GM19238 (cell line): ENCODE data around the gene C16orf87.
"Not testable (repeated sequence)": the region's sequence is repeated elsewhere in the genome, so short reads cannot be mapped to it uniquely, and the experiment has no call there.

ENCODE experiments used
- DNase-seq: peaks from one replicate; pipeline ENCODE4 v3.0.0; 2011; ENCODE audit warnings: low spot score; ENCODE audit not compliant: insufficient read length

The C16orf87 gene

DNA sequence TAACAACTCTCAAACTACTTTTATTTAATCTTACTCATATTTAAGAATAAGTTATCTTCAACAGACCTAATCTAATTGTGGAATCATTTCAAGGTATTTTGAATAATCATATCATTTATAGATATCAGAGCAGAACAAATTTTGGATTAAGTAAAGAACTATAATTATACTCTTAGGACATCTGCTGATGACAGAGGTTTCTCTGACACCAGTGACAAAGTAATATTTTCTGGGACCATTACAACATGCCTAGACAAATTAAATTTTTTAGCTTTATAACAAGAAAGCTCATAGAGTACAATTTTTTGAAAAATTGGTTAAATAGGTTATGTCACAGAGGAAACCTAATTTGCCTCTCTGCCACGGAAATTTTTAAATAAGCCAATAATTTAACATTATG is 30.5 kb downstream of the C16orf87 start:
- DNase-seq, result no peak

DNA sequence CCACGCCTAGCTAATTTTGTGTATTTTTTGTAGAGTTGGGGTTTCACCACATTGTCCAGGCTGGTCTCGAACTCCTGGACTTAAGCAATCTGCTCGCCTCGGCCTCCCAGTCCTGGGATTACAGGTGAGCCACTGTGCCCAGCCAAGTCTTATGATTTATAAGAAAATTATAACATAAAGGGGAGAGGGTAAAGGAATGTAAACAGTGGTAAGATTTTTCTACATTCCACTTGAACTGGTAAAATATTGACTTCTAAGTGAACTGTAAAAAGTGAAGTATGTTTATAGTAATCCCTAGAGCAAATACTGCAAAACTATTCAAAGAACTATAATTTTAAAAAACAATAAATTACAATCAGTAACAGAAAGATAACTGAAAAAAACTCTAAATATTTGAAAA is 33.5 kb downstream of the C16orf87 start:
- DNase-seq, result no peak

DNA sequence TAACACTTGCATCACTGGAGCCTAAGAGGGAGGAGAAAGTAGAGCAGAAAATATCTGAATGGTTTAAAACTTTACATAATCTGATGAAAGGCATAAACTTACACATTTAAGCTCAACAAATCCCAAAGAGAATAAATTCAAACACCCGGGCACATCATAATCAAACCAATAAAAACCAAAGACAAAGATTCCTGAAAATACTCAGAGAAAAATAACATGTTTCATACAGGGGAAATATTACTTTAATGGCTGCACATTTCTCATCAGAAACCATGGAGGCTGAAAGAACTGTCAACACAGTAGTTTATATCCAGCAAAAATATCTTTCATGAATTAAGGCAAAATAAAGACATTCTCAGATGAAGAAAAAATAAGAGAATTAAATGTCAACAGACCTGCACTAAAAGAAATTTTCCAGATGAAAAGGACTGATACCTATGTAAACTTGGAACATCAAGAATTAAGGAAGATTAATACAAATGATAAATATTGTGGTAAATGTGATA is 34.2 kb downstream of the C16orf87 start:
- no peak for DNase-seq

DNA sequence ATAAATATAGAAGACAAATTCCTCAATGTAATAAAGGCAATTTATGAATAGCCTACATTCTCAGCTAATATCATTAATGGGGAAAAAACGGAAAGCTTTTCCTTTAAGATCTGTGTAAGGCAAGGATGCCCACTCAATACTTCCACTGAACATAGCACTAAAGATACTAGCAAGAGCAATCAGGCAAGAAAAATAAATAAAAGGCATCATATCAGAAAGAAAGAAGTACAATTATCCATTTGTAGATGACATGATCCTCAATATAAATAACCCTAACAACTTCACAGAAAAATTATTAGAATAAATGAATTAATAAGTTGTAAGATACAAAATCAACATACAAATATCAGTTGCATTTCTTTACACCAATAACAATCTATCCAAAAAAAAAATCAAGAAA is 37.1 kb downstream of the C16orf87 start:
- DNase-seq, result no peak

DNA sequence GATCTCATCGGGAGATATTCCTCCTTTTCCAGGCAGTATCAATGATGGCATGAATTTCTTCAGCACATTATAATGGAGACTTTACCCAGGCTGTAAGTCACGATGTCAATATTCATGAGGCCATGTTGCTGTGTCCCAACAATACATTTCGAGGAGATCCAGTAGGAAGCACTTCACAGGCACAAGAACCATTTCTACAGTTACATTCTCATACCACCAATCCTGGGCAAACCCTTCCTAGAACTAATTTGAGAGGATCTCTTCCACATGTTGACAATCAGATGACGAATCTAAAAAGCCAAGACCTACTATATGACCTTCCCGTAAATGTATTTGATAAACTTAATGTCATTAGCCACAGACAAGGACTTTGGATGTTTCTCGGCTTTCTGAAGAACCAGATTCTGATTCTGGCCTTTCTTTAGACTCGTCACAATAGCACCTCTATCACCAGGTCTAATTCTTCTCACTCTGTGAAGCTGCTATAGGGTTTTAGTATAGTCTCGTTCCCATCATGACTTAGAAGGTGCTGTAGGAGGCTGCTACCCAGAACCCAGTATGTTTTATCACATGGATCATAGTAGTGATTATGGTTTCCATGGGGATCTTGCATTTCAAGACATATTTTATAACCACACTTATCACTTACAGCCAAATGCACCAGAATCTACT is 40.2 kb downstream of the C16orf87 start:
- no peak for DNase-seq

DNA sequence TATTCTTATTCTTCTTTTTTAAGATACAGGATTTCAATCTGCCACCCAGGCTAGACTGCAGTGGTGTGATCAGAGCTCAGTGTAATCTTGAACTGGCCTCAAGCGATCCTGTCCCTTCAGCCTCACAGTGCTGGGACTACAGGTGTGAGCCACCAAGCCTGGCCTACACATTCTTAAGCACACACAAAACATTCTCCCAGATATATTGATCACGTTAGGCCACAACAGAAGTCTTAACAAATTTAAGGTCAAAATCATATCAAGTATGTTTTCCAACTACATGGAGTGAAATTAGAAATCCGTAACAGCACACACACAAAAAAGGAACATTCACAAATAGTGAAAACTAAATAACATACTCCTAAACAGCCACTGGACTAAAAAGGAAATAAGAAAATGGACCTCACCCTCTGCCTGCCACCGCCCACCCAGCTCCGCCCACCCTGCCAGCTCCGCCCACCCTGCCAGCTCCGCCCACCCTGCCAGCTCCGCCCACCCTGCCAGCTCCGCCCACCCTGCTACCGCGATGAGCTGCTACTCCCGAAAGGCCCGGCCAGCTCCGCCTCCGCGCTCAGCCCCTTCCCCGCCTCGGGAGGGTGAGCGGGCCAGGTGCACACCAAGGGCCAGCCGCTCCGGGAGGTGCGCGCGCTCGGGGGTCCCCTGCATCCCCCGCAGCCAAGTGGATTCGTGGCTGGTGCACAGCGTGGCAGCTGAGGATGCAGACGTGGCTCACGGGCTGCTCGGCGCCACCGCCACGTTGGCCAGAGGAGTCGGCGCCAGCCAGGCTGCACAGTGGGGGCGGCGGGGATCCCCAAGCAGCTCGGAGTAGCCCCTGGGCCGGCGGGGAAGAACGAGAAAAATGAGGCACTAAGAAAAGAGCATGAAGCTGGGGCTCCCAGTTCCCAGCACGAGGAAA is 41.2 kb downstream of the C16orf87 start:
- peak; percentile 70 for DNase-seq

DNA sequence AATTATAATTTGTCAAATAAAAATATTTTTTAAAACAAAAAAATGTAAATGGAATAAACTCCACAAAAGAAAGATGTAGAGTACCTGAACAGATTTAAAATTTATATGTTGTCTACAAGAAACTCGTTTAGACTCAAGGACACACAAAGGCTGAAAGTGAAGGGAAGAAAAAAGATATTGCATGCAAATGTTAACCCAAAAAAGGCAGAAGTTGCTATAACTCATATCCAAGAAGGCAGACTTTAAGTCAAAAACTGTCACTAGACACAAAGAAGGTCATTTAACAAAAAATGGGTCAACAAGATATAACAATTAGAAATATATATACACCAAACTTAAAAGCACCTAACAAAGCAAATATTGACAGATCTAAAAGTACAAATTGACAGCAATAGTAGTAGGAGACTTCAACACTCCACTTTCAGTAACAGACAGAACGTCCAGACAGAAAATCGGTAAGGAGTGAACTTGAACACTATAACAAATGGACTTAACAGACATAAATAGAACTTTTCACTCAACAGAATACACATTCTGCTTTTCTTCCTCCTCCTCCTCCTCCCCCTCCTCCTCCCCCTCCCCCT is 42.0 kb downstream of the C16orf87 start:
- no peak for DNase-seq

DNA sequence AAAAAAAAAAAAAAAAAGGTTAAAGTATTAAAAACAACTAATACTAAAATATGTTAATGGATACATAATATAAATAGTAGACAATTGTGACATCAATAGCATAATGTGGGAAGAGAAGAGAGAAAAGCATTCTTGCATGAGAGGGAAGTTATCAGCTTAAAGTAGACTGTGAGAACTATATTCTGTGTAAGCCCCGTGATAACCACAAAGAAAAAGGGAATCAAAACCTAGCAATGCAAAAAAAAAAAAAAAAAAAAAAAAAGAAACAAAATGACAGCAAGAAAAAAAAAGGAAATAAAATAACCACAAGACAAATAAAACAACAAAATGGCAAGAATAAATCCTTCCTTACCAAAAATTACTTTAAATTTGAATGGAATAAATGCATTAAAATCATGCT is 43.1 kb downstream of the C16orf87 start:
- peak; percentile 14 for DNase-seq

DNA sequence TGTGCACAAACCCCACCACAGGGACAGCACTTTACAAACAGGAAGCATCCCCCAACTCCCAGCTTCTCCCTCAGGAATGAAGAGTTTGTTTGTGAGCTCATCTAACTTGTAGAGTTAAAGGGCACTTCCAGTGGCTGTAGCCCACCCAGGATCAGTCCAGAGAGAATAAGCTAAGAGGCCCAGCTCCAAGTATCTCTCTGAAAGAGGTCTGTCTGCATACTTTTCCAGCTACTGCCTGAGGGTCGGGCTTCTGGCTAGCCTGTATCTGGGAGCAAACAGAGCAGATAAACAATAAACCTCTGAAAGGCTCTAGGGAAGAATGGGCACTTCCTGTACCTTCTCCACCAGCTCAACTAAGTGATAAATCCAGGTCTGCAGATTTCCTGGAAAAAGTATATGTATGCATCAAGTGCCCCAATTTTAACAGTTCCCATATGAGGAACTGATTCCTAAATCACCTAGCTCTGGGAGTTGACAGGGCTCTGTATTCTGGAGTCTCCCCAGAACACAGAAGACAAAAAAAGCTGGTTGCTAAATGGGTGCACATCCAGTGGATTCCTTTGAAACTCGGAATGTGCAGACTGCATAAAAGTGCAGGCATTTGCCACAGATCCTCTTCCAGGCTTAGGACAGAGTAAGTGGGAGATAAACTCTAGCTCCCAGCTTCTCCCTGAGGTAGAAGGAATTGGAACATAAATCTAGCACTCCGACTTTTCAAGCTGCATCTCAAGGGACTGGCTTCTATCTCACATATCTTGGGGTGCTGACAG is 45.7 kb downstream of the C16orf87 start:
- no peak for DNase-seq

DNA sequence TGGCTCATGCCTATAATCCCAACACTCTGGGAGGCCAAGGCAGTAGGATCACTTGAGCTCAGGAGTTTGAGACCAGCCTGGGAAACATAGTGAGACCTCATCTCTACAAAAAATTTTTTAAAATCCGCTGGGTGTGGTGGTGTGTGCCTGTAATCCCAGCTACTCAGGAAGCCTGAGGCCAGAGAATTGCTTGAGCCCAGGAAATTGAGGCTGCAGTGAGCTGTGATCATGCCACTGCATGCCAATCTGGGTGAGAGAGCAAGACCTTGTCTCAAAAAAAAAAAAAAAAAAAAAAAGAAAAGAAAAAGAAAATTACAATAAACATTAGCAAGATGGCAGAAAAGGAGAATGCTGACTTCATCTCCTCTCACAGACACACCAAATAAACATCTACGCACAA is 46.4 kb downstream of the C16orf87 start:
- not testable (repeated sequence) for DNase-seq

DNA sequence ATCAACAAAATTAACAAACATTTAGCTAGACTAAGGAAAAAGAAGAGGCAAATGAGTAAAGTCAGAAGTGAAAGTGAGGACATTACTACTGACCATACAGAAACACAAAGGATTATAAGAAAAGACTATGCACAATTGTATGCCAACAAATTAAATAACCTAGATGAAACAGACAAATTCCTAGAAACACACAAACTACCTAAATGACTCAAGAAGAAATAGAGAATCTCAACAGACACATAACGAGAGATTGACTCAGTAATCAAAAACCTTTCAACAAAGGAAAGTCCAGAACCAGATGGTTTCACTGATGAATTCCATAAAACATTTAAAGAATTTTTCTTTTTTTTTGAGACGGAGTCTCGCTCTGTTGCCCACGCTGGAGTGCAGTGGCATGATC is 47.2 kb downstream of the C16orf87 start:
- no peak for DNase-seq

DNA sequence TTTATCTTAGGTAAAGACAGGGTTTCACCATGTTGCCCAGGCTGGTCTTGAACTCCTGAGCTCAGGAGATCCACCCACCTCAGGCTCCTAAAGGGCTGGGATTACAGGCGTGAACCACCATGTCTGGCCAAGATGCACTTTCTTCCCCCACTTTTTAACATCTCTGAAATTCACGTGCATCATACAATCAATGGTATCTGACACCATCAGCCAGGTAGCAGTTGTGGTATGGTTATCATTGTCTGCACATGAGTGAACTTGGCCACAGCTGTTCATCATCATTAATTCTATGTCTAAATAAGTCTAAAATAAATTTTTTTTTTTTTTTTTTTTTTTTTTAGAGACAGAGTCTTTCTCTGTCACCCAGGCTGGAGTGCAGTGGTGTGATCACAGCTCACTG is 48.7 kb downstream of the C16orf87 start:
- no peak for DNase-seq

DNA sequence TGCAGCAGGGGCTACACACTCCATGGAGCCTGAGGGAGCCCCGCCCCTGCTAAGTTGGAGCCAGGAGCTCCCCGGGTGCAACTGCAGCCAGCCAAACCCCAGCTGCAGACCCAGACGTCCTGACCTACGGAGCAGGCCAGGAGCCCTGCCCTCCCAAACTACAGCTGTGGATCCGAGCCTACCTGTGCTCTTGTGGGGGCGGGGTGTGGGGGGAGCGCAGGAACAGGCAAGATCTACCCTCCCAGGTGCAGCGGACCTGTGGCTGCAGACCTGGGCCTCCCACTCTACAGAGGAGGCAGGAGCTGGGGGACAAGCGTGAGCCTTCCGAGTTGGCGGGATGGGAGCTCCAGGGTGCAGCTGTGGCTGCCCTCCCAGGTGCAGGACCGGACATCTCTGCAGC is 53.2 kb downstream of the C16orf87 start:
- DNase-seq, result no peak

DNA sequence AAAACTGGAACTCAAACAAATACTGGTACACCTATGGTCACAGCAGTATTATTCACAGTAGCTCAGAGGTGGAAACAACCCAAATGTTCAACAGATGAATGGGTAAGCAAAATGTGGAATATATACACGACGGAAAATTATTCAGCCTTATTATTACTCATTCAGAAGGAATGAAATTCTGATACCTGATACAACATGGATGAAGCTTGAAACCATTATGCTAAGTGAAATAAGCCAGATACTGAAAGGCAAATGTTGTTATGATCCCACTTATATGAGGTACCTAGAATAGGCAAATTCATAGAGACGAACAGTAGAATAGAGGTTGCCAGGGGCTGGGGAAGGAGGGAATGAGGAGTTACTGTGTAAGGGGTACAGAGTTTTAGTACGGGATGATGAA is 55.8 kb downstream of the C16orf87 start:
- no peak for DNase-seq

DNA sequence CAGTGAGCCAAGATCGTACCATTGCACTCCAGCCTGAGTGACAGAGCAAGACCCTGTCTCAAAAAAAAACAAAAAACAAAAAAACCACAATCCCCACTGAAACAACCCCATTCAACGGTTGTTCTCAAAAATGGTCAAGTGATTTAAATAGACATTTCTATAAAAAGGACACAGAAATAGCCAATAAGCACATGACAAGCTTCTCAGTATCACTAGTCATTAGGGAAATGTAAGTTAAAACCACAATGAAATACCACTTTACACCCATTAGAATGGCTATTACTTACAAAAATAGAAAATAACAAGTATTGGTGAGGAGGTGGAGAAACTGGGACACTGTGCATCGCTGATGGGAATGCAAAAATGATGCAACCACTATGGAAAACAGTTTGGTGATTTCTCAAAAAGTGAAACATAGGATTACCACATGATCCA is 56.2 kb downstream of the C16orf87 start:
- no peak for DNase-seq

DNA sequence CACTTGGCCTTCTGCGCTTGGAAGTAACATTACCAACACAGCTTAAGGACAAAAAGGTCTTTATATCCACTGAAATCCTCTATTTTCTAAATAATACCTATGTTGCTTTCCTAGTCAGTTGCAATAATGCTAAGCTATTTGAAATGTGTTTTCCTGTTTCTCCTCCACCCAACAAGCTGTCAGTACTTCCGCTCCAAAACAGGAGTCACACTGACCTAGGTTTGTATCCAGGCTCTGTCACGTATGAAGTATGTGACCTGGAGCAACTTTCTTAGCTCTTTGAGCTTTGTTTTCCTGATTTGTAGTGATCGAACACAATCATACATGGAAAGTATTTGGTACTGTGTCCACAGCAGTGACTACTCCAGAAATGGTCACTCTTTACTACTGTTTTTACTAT is 58.5 kb downstream of the C16orf87 start:
- no peak for DNase-seq

DNA sequence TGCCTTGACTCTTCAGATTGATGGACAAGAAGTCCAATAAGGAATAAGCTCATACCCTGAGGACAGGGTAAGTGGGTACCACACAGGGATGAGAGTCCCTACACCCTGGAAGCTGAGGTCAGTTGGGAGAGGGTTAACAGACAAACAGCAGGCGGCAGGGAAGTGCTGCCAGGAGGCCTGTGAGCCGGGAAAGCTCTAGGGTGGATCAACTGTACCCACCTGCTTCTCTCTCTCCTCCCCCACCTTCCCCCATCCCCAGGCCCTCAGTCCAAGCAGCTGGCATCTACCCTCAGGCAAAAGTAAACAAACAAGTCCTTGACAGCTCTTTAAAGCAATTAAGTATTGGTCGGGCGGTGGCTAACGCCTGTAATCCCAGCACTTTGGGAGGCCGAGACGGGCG is 62.2 kb downstream of the C16orf87 start:
- DNase-seq, result no peak

DNA sequence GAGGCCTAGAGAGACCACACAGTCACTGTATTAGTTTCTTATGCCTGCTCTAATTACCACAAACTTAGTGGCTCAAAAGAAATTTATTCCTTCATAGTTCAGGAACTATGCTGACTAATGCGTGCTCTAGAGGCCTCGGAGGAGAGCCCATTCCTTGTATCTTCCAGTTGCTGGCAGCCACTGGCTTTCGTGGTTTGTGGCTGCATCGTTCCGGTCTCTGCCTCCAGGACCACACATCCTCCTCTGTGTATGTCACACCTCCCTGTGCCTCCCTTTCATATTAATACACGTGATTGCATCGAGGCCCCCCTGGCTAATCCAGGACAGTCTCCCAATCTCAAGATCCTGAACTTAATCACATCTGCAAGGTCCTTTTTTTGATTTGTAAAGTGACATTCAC is 65.9 kb downstream of the C16orf87 start:
- DNase-seq, result no peak

DNA sequence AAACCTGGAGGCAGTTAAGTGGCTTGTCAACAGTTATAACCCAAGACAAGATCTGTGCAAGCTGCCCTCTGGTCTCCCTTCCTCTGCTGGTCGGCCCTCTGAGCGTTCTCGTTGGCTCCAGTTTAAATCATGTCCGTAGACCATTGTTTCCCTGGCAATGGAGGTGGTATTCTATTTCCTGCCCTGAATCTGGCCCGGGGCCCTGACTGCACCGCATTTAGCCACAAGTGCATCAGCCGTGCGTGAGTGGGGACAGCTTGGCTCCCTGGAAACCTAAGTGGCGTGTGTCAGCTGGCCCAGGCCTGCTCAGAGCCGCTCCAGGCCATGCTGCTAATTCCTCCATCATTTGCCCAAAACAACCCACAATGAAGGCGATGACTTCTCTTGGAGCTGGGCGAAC is 67.8 kb downstream of the C16orf87 start:
- DNase-seq, result no peak

DNA sequence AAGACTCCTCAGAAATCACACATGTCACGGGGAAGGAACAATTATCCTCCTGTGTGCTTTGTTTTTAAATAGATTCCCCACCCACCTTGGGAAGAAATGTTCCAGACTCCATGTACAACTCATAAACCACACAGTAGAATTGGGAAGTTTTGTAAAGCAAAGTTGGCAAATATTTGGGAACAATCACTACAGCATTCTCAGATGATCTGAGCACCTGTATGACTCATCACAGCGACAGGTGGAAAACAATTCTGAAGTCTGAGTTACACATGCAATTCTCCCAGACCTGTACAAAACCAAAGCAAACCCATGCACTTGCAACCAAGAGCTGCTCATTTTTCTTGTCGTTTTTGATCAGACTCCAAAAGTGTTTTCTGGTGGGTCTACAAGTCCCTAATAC is 68.4 kb downstream of the C16orf87 start:
- no peak for DNase-seq

DNA sequence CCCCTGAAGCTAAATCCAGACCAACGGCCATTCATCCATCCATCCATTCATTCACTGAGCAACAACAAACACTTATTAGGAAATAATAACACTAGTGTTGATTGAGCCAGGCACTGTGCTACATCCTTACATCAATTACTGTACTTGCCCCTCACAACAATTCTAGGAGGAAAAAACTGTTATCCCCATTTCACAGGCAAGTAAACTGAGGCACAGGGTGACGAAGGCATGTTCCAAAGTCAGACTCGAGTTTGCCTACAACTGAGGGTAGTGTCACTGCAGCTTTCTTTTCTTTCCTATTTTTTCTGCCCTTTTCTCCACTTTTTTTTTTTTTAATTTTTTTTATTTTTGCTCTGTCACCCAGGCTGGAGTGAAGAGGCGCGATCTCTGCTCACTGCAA is 71.7 kb downstream of the C16orf87 start:
- DNase-seq, result no peak
